H1 (cell line): ENCODE measurements around the gene NFAM1. TPM values are rescaled to one million over a fixed set of nuclear protein-coding genes. Genes with fewer than 3 reads are reported as not detected.
A peak's percentile ranks its signal among the peaks of the same experiment; 100 is the strongest.

Experiments used
- CTCF ChIA-PET: fragments of 300-600 bp; sonication (Branson Sonifier 250); formaldehyde crosslinking; loops from one replicate; lab custom pipeline; 2021; ENCODE audit not compliant: partially characterized antibody; lab: Charles Lee
- POLR2A ChIA-PET: fragments of 300-600 bp; sonication (Branson Sonifier 250); formaldehyde crosslinking; loops from one replicate; lab custom pipeline; 2021; ENCODE audit warnings: inconsistent platforms; ENCODE audit not compliant: partially characterized antibody; lab: Charles Lee
- DNase-seq, 2 experiments: peaks; one replicate each; pipeline versions ENCODE4 v3.0.0 to v3.0.0-alpha.2; 2010 to 2022; ENCODE audit warnings: low spot score in 2 of 2, low read depth in 1 of 2, mixed read lengths in 1 of 2
- FAIRE-seq: peaks from 2 replicates; lab custom pipeline; 2011; peaks lifted over from hg19 to GRCh38; lab: Jason Lieb, UNC
- H2AFZ ChIP-seq: 2 replicates; pipeline ENCODE4 v1.8.1; 2012; ENCODE audit warnings: low read length, inconsistent platforms
- H2AK5ac ChIP-seq: 2 replicates; pipeline ENCODE4 v1.6.1; 2013; ENCODE audit warnings: low read depth, low read length
- H2BK120ac ChIP-seq: replicated peaks from 2 replicates; pipeline ENCODE3; 2013; ENCODE audit warnings: low read depth, low read length, inconsistent platforms
- H2BK12ac ChIP-seq: 2 replicates; pipeline ENCODE4 v1.6.1; 2013; ENCODE audit warnings: low read depth, low read length
- H2BK15ac ChIP-seq: 2 replicates; pipeline ENCODE4 v1.6.1; 2013; ENCODE audit warnings: low read length
- H2BK20ac ChIP-seq: 2 replicates; pipeline ENCODE4 v1.6.1; 2013; ENCODE audit warnings: low read length
- H2BK5ac ChIP-seq: 2 replicates; pipeline ENCODE4 v1.6.1; 2013; ENCODE audit warnings: low read depth, low read length
- H3K14ac ChIP-seq: 2 replicates; pipeline ENCODE4 v1.6.1; 2013; ENCODE audit warnings: inconsistent platforms; ENCODE audit not compliant: insufficient read length
- H3K18ac ChIP-seq: 2 replicates; pipeline ENCODE4 v1.6.1; 2013; ENCODE audit warnings: low read length; ENCODE audit errors: extremely low read depth
- H3K23ac ChIP-seq: 2 replicates; pipeline ENCODE4 v1.6.1; 2013; ENCODE audit warnings: inconsistent platforms; ENCODE audit not compliant: insufficient read length
- H3K23me2 ChIP-seq: 2 replicates; pipeline ENCODE4 v1.6.1; 2013; ENCODE audit warnings: low read depth, low read length
- H3K27ac ChIP-seq: 2 replicates; pipeline ENCODE4 v1.6.1; 2011; ENCODE audit warnings: low read depth, low read length, inconsistent platforms
- H3K27me3 ChIP-seq, 4 experiments: replicated peaks in 1 of 4; 1 replicate in 1 of 4; 2 replicates in 3 of 4; pipeline versions ENCODE4 v1.6.1 to v1.8.1; 2011 to 2013; ENCODE audit warnings: low read length in 3 of 4, mild to moderate bottlenecking in 3 of 4, inconsistent platforms in 2 of 4, mixed read lengths in 2 of 4, moderate library complexity in 1 of 4; ENCODE audit not compliant: control insufficient read depth in 3 of 4, insufficient read depth in 3 of 4; ENCODE audit errors: extremely low read depth in 1 of 4
- H3K36me3 ChIP-seq, 4 experiments: 2 replicates each; pipeline versions ENCODE4 v1.6.1 to v1.8.1; 2011 to 2013; ENCODE audit warnings: mild to moderate bottlenecking in 4 of 4, low read length in 3 of 4, moderate library complexity in 2 of 4, control low read depth in 1 of 4, inconsistent platforms in 1 of 4; ENCODE audit not compliant: insufficient read depth in 4 of 4, control insufficient read depth in 2 of 4
- H3K4ac ChIP-seq: replicated peaks from 2 replicates; pipeline ENCODE3; 2013; ENCODE audit warnings: low read length, low read depth, mixed read lengths, inconsistent platforms; ENCODE audit not compliant: insufficient read length
- H3K4me1 ChIP-seq, 4 experiments: replicated peaks in 1 of 4; 1 replicate in 1 of 4; 2 replicates in 3 of 4; pipeline versions ENCODE4 v1.6.1 to v1.8.1; 2011 to 2013; ENCODE audit warnings: low read length in 3 of 4, inconsistent platforms in 2 of 4, mixed read lengths in 1 of 4; ENCODE audit not compliant: insufficient read depth in 4 of 4, control insufficient read depth in 3 of 4
- H3K4me2 ChIP-seq, 2 experiments: 2 replicates each; pipeline versions ENCODE4 v1.6.1 to v1.8.1; 2011 to 2013; ENCODE audit warnings: low read depth in 2 of 2, low read length in 2 of 2, control low read depth in 1 of 2, inconsistent platforms in 1 of 2, mild to moderate bottlenecking in 1 of 2; ENCODE audit not compliant: insufficient read depth in 1 of 2
- H3K4me3 ChIP-seq, 4 experiments: fragments of 200-600, 300-600 bp in 1 of 4; sonication (generic), shearing (Covaris generic), sonication (Bioruptor Twin) in 1 of 4; 2 replicates each; pipeline versions ENCODE4 v1.5.1 to v1.8.1; 2011 to 2016; ENCODE audit warnings: low read length in 4 of 4, low read depth in 3 of 4, control low read depth in 2 of 4, inconsistent platforms in 2 of 4, mild to moderate bottlenecking in 2 of 4, mixed read lengths in 1 of 4, moderate library complexity in 1 of 4; ENCODE audit not compliant: insufficient read depth in 2 of 4; ENCODE audit errors: extremely low read depth in 1 of 4
- H3K56ac ChIP-seq: replicated peaks from 2 replicates; pipeline ENCODE3; 2013; ENCODE audit warnings: low read depth, mild to moderate bottlenecking, mixed read lengths, low read length, inconsistent platforms; ENCODE audit not compliant: insufficient read length
- H3K79me1 ChIP-seq: 2 replicates; pipeline ENCODE4 v1.6.1; 2013; ENCODE audit warnings: low read depth, low read length, control low read depth
- H3K79me2 ChIP-seq, 2 experiments: 2 replicates each; pipeline versions ENCODE4 v1.6.1 to v1.8.1; 2012 to 2013; ENCODE audit warnings: low read length in 2 of 2, mild to moderate bottlenecking in 2 of 2, inconsistent platforms in 1 of 2; ENCODE audit not compliant: insufficient read depth in 2 of 2, control insufficient read depth in 1 of 2
- H3K9ac ChIP-seq, 4 experiments: replicated peaks in 1 of 4; 1 replicate in 1 of 4; 2 replicates in 3 of 4; pipeline versions ENCODE4 v1.6.1 to v1.8.1; 2011 to 2013; ENCODE audit warnings: low read depth in 3 of 4, low read length in 3 of 4, control low read depth in 2 of 4, mild to moderate bottlenecking in 2 of 4, moderate library complexity in 2 of 4, inconsistent platforms in 1 of 4; ENCODE audit errors: extremely low read depth in 1 of 4
- H3K9me3 ChIP-seq, 2 experiments: 2 replicates each; pipeline versions ENCODE4 v1.6.1 to v1.8.1; 2012 to 2013; ENCODE audit warnings: mild to moderate bottlenecking in 2 of 2, moderate library complexity in 2 of 2, control low read depth in 1 of 2, inconsistent platforms in 1 of 2, low read depth in 1 of 2, low read length in 1 of 2, mixed read lengths in 1 of 2; ENCODE audit not compliant: insufficient read depth in 2 of 2
- H4K20me1 ChIP-seq, 2 experiments: replicated peaks in 1 of 2; 2 replicates each; pipeline versions ENCODE3 to v1.8.1; 2011 to 2013; ENCODE audit warnings: inconsistent platforms in 2 of 2, low read length in 2 of 2, mild to moderate bottlenecking in 1 of 2; ENCODE audit not compliant: insufficient read depth in 2 of 2, control insufficient read depth in 1 of 2
- H4K5ac ChIP-seq: 2 replicates; pipeline ENCODE4 v1.6.1; 2013; ENCODE audit warnings: low read length, low read depth, mixed read lengths, inconsistent platforms; ENCODE audit not compliant: insufficient read length
- H4K8ac ChIP-seq: 2 replicates; pipeline ENCODE4 v1.8.0; 2013; ENCODE audit warnings: mild to moderate bottlenecking, moderate library complexity, low read length, inconsistent platforms; ENCODE audit not compliant: insufficient read depth; ENCODE audit errors: extremely low read depth
- H4K91ac ChIP-seq: replicated peaks from 2 replicates; pipeline ENCODE3; 2013; ENCODE audit warnings: low read length, mixed read lengths, inconsistent platforms; ENCODE audit not compliant: insufficient read length
- CEBPB ChIP-seq: IDR thresholded peaks from 2 replicates; pipeline ENCODE4 v1.6.1; 2012; ENCODE audit warnings: low read depth, low read length
- EP300 ChIP-seq, 2 experiments: IDR thresholded peaks; 1 replicate in 1 of 2; 2 replicates in 1 of 2; pipeline ENCODE4 v1.6.1; 2011 to 2012; ENCODE audit warnings: low read depth in 2 of 2, low read length in 2 of 2, mild to moderate bottlenecking in 2 of 2, borderline replicate concordance in 1 of 2, inconsistent platforms in 1 of 2, moderate library complexity in 1 of 2
- KDM1A ChIP-seq: fragments of 200-600, 300-600 bp; sonication (generic); IDR thresholded peaks from 2 replicates; pipeline ENCODE4 v1.7.1; 2016; ENCODE audit warnings: mild to moderate bottlenecking, low read length, borderline replicate concordance
- RAD21 ChIP-seq, 2 experiments: IDR thresholded peaks in 1 of 2; conservative IDR thresholded peaks in 1 of 2; 2 replicates each; pipeline ENCODE4 v1.6.1; 2011; ENCODE audit warnings: low read depth in 2 of 2, low read length in 2 of 2, improper control_type of control experiment in 1 of 2, inconsistent platforms in 1 of 2, mild to moderate bottlenecking in 1 of 2, moderate library complexity in 1 of 2
- WGBS, 2 experiments: shearing (Covaris generic) in 1 of 2; methylation state at CpG; one replicate each; pipeline versions ENCODE4 v1.1.6 to v1.1.7; 2013 to 2015; ENCODE audit warnings: low lambda C conversion rate in 2 of 2, mixed read lengths in 2 of 2, inconsistent platforms in 1 of 2, low coverage in 1 of 2, missing lambda C conversion rate in 1 of 2; ENCODE audit not compliant: insufficient replicate concordance in 2 of 2, insufficient coverage in 1 of 2, insufficient read length in 1 of 2; ENCODE audit errors: extremely low coverage in 1 of 2, missing lambda C conversion rate in 1 of 2; 5-methylcytosine and 5-hydroxymethylcytosine counted together
- polyA plus RNA-seq, 7 experiments: library from polyadenylated mRNA; depleted of rRNA in 3 of 7; stranded (reverse) in 5 of 7; unstranded in 2 of 7; fragments of >200 nt in 5 of 7; fragments of 200-250 nt in 2 of 7; gene quantifications; 1 replicate in 5 of 7; 2 replicates in 1 of 7; 4 replicates in 1 of 7; pipeline versions ENCODE4 v1.2.1 to v1.2.3, GENCODE V29; 2011 to 2013; ENCODE audit warnings: missing spikeins in 2 of 7, mixed read lengths in 2 of 7
- total RNA-seq: library from RNA; stranded (reverse); fragmentation: NEBNext Ultra II Directional; extraction: Animal tissue kit (Norgen Biotek cat#: 25700); gene quantifications from 2 replicates; pipeline ENCODE4 v1.2.1, GENCODE V29; 2021
- TF ChIP-seq, protein P1 (sequence below), 3 experiments: IDR thresholded peaks; 1 replicate in 2 of 3; 2 replicates in 1 of 3; pipeline versions ENCODE4 v1.5.1 to v1.6.1; 2011; ENCODE audit warnings: low read length in 3 of 3, mild to moderate bottlenecking in 3 of 3, inconsistent platforms in 2 of 3, low read depth in 1 of 3, moderate library complexity in 1 of 3; ENCODE audit not compliant: insufficient read depth in 1 of 3; ENCODE audit errors: control extremely low read depth in 1 of 3
- TF ChIP-seq, protein P2 (sequence below): IDR thresholded peaks from 2 replicates; pipeline ENCODE4 v1.6.1; 2011; ENCODE audit warnings: low read depth, mild to moderate bottlenecking, low read length; ENCODE audit not compliant: insufficient read depth

Gene NFAM1
- total and polyA plus RNA-seq, 2 of the 8 experiments (the other 6 are each of a cell fraction or from before 2014, with no cell fraction given): 0.62 to 0.73 TPM

DNA sequence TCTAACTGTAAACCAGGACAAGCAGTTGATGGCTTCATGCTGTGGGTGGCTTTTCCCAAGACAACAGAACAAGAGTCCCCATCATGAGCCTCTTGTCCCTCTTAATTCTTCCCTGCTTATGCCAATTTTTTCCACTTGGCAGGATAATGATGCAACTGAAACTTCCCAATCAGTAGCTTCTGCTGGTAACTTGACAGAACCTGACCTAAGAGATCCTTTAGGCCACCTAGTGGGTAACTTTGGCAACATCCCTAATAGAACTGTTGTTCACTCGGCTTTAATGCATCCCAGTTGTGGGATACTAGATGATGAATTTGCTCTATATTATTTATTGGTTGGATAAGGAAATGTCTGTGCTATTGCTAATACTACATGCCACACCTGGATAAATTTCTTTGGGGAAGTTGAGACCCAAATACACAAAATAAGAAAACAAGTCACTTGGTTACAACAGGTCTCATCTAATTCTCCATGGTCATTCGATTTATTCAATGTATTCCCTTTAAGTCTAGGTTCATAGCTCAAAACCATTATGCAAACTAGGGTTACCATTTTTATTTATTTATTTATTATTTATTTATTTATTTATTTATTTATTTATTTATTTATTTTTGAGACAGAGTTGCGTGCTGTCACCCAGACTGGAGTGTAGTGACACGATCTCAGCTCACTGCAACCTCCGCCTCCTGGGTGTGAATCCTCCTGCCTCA lies 41.4 kb upstream of the NFAM1 start:
- Histone ChIP-seq H2BK5ac (no peak overlapping the region), H2BK12ac (no peak overlapping the region), H3K36me3 (no peaks in the 10 kb centered on the region), H3K23me2 (peaks cover 4% of the 10 kb centered on the region; the same call in 1 of the 2 replicates), H4K5ac (no peak overlapping the region), H4K91ac (no peak overlapping the region), H3K9ac (no peak overlapping the region), H3K27ac (no peak overlapping the region), H3K4me1 (0 out of 7 replicates have a peak, but pooled peaks cover 0 to 1% (median 0%) of the 10 kb centered on the region in 4 experiments), H3K9me3 (no peaks in the 10 kb centered on the region), H3K23ac (no peak overlapping the region), H3K56ac (no peak overlapping the region), H2BK20ac (no peak overlapping the region), H2AFZ (no peak overlapping the region), H3K4me2 (no peak overlapping the region), H3K14ac (no peak overlapping the region), H3K4me3 (no peak overlapping the region), H3K18ac (peak overlapping the region; percentile 75), H3K4ac (no peak overlapping the region), H4K8ac (no peak overlapping the region), H3K27me3 (no peaks in the 10 kb centered on the region), H2AK5ac (no peak overlapping the region), H2BK15ac (no peak overlapping the region), H2BK120ac (no peak overlapping the region), H4K20me1 (no peaks in the 10 kb centered on the region), H3K79me1 (no peaks in the 10 kb centered on the region), H3K79me2 (no peaks in the 10 kb centered on the region)
- no peak for DNase-seq
- ChIA-PET CTCF (interaction anchor here (0.6 to 6.4 kb wide), 38 partner anchors 8 to 363 kb away, joined by 3 to 41 read pairs (median 4); partner anchors contain the start of gene NFAM1), POLR2A (interaction anchor here (0.6 to 0.8 kb wide), 2 partner anchors 9 to 296 kb away, joined by 3 to 7 read pairs; no protein-coding TSS in a partner anchor)
- 89% methylated on average over 5 of the region's 5 CpGs; no CpG with 5 or more reads in 1 of the 2 experiments for WGBS, 2 experiments
- peak; percentile 95 for FAIRE-seq
- TF ChIP-seq RAD21 (IDR thresholded peaks at IDR 0.05 in 1 of 2, conservative IDR thresholded peaks at IDR 0.05 in 1 of 2; ENCODE audit: low read depth in 2 of 2, low read length in 2 of 2) (peak; percentile 64 to 72), CEBPB (peak; percentile 84), EP300 (IDR thresholded peaks at IDR 0.05; ENCODE audit: borderline replicate concordance in 1 of 2, low read depth in 2 of 2, low read length in 2 of 2) (0 out of 3 replicates have a peak, but pooled peaks of 1 of the 2 experiments have one; percentile 7), KDM1A (no peak)
- TF ChIP-seq, protein P1, sequence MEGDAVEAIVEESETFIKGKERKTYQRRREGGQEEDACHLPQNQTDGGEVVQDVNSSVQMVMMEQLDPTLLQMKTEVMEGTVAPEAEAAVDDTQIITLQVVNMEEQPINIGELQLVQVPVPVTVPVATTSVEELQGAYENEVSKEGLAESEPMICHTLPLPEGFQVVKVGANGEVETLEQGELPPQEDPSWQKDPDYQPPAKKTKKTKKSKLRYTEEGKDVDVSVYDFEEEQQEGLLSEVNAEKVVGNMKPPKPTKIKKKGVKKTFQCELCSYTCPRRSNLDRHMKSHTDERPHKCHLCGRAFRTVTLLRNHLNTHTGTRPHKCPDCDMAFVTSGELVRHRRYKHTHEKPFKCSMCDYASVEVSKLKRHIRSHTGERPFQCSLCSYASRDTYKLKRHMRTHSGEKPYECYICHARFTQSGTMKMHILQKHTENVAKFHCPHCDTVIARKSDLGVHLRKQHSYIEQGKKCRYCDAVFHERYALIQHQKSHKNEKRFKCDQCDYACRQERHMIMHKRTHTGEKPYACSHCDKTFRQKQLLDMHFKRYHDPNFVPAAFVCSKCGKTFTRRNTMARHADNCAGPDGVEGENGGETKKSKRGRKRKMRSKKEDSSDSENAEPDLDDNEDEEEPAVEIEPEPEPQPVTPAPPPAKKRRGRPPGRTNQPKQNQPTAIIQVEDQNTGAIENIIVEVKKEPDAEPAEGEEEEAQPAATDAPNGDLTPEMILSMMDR (IDR thresholded peaks at IDR 0.05; ENCODE audit: control extremely low read depth in 1 of 3, insufficient read depth in 1 of 3, low read depth in 1 of 3, low read length in 3 of 3): peak in 2 of 3 experiments; percentile 64 to 77; a peak in 3 of 4 replicates
- TF ChIP-seq, protein P2, sequence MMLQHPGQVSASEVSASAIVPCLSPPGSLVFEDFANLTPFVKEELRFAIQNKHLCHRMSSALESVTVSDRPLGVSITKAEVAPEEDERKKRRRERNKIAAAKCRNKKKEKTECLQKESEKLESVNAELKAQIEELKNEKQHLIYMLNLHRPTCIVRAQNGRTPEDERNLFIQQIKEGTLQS: peak; percentile 51; the same call in 1 of the 2 replicates
